Ascending aorta (tissue), 2 donors: Measurements from ENCODE around the gene HPS3. TPM values are rescaled to one million over a fixed set of nuclear protein-coding genes. Genes with fewer than 3 reads are reported as not detected.

Experiments used
- DNase-seq, 2 donors: peaks; one replicate each; pipeline ENCODE4 v3.0.0-alpha.2; 2019; ENCODE audit warnings: low spot score in 2 of 2
- H3K27ac ChIP-seq, 2 donors: fragments of 200-600 bp; sonication (generic); one replicate each; pipeline ENCODE4 v1.5.1; 2016 to 2017; ENCODE audit warnings: mild to moderate bottlenecking in 1 of 2
- H3K27me3 ChIP-seq: fragments of 200-600 bp; sonication (generic); one replicate; pipeline ENCODE4 v1.5.1; 2017
- H3K36me3 ChIP-seq, 2 donors: fragments of 200-600 bp; sonication (generic); one replicate each; pipeline ENCODE4 v1.5.1; 2016
- H3K4me1 ChIP-seq, 2 donors: fragments of 200-600 bp; sonication (generic); one replicate each; pipeline ENCODE4 v1.5.1; 2016 to 2017; ENCODE audit warnings: mild to moderate bottlenecking in 1 of 2
- H3K4me3 ChIP-seq, 2 donors: fragments of 200-600 bp; sonication (generic); one replicate each; pipeline ENCODE4 v1.5.1; 2016 to 2017; ENCODE audit warnings: mild to moderate bottlenecking in 1 of 2
- H3K9me3 ChIP-seq, 2 donors: fragments of 200-600 bp; sonication (generic); one replicate each; pipeline ENCODE4 v1.5.1; 2016
- CTCF ChIP-seq, 3 experiments: fragments of 200-600 bp in 2 of 3; fragments of 450-650 bp in 1 of 3; sonication (generic) in 2 of 3; IDR thresholded peaks; one replicate each; pipeline ENCODE4 v1.5.1; 2016 to 2019; ENCODE audit warnings: antibody characterized with exemption in 3 of 3, mild to moderate bottlenecking in 1 of 3, moderate library complexity in 1 of 3
- intact Hi-C: fragments of 100-400 bp; cut with DNase I; formaldehyde crosslinking; loops from one replicate; pipeline ENCODE4 v1.15.1; 2023
- total RNA-seq: library from RNA; depleted of rRNA; stranded (reverse); fragments of >200 nt; gene quantifications from one replicate; pipeline ENCODE4 v1.1.0, GENCODE V29; 2016

The HPS3 gene
- total RNA-seq, 1 donor from 2014 or later: 18.9 TPM

GRCh38 chr3:149221783-149222517, 92.5 kb downstream of the HPS3 start, which contains the start of gene CP:
Gene CP (minus strand): TSS chr3:149221829. CDS start chr3:149221792, 37 bp downstream.
- H3K4me3 ChIP-seq: peak within 1 kb of the TSS; percentile 29 to 34
- no peaks in the 10 kb centered on the region for H3K36me3 ChIP-seq

More at GRCh38 chr3:149221783-149222517, 92.5 kb downstream of the HPS3 start, which contains the start of gene CP:
- no peak for DNase-seq
- Histone ChIP-seq H3K27me3 (no peaks in the 10 kb centered on the region), H3K9me3 (no peaks in the 10 kb centered on the region), H3K27ac (no peak within 1 kb of the TSS), H3K4me1 (peaks cover 0 to 11% of the 10 kb centered on the region in 2 donors)
- intact Hi-C loops: no loop called here
- TF ChIP-seq CTCF (IDR thresholded peaks at IDR 0.05): no peak

Other genes starting within 250 kb of the HPS3 start
- 23.9 TPM for gene GYG1, start 138.1 kb upstream of the HPS3 start, total RNA-seq
- gene HLTF, start 43.1 kb upstream of the HPS3 start, total RNA-seq: 136 TPM
- gene CP, start 92.2 kb downstream of the HPS3 start, total RNA-seq: 58.3 TPM
- 6.2 TPM for gene TM4SF18, start 204.0 kb downstream of the HPS3 start, total RNA-seq
- 487 TPM for gene TM4SF1, start 248.0 kb downstream of the HPS3 start, total RNA-seq